NCI-H2081 treated with DMSO at 0.1 percent for 48 hours (cell line): ENCODE results near the gene NKAIN1.
A peak's percentile ranks its signal among the peaks of the same experiment; 100 is the strongest.

Experiments used
- DNase-seq: peaks from one replicate; lab custom pipeline; 2025; lab: John Stamatoyannopoulos, UW

The NKAIN1 gene

DNA sequence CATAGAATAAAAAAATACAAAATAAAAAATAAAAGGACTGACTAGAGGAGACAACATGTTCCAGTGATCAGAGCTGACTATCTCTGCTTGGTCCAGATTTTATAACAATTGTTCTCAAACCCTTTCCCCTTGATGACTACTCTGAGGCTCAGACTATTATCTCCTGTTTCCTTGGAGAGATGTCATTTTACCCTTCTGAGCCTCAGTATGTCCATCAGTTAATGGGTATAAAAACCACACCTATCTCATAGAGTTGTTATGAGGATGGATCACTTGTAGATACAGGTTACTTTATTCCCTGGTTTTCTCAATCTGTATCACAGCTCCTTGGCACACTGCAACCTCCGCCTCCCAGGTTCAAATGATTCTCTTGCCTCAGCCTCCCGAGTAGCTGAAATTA is 7.0 kb downstream of the NKAIN1 start:
- no peak for DNase-seq

DNA sequence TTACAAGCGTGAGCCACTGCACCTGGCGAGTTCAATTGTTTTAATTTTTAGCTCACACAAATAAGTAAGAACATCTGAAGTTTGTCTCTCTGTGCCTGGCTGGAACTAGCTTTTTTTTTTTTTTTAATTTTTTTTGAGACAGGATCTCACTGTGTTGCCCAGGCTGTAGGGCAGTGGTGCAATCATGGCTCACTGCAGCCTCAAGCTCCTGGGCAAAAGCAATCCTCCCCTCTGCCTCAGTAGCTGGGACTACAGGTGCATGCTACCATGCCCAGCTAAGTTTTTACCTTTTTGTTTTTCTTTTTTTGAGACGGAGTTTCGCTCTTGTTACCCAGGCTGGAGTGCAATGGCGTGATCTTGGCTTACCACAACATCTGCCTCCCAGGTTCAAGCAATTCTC is 7.9 kb downstream of the NKAIN1 start:
- no peak for DNase-seq

DNA sequence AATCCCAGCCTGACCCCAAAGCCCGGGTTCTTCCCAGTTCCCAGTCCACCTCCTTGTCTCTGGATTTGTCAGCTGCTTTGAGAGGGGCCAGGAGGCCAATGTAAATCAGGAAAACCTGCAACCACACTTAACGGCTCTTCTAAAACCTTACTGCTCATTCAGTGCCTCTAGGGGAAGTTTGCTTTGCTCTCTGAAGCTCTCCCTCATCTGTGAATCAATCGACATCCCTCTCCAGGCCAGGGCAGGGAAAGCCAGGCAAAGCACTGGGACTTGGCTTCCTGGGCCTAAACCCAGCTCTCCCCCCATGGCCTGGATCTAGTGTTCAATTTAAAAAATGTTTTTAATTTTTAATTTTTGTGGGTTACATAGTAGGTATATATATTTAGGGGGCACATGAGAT is 9.3 kb downstream of the NKAIN1 start:
- DNase-seq = no peak

DNA sequence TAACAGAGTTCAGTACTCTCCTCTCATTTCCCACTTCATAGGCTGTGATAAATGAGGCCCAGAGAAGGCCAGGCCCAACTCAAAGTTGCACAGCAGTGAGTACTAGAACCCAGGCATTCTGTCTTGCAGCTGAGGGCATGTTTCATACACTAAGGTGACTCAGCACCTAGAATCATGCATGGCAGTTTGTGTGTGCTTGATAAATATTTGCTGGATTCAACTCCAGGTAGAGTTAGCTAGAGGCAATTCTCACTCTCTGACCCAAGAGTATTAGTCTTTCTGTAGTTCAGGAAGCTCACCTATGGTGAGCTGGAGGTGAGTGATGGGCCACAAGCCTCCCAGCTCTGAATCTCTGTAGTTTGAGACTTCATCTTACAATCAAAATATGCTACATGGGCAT is 10.7 kb downstream of the NKAIN1 start:
- no peak for DNase-seq

- DNase-seq = no peak
These were observed 11.7 kb downstream of the NKAIN1 start for GRCh38 chr1:31227891-31228568.

- DNase-seq = no peak
These were observed 15.6 kb downstream of the NKAIN1 start for GRCh38 chr1:31224068-31224467.

DNA sequence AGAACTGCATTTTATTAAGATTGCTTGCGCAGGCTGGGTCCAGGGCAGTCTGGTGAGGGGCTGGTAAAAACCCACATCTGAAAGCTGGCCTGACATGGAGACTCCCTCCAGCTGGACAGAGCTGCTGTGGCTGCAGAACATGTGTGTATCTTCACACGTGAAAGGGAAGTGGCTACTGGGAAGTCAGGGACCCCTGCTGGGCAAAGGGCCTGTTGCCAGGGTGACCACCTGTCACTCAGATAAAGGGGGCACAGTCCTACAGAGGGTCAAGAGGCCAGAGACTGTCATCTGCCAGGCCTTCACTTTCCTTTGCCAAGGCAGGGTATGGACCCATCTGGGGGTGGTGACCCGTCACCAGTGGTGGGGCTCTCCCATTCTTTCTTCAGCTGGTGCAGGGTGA is 17.5 kb downstream of the NKAIN1 start:
- DNase-seq = no peak

DNA sequence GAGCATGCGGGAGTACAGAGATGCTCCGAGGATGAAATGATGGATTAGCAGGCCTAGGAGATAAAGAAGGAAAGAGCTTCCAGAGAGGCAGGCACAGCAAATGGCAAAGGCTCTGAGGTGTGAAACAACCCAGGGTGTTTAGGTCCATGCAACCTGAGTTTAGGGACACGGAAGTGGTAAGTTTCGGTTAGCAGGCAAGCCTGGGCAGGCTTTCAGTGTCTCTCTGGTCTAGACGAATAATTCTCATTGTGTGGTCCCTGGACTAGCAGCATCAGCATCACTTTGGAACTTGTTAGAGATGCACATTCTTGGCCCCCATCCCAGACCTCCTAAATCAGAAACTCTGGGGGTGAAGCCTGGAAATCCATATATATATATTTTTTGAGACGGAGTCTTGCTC is 18.6 kb downstream of the NKAIN1 start:
- no peak for DNase-seq

DNA sequence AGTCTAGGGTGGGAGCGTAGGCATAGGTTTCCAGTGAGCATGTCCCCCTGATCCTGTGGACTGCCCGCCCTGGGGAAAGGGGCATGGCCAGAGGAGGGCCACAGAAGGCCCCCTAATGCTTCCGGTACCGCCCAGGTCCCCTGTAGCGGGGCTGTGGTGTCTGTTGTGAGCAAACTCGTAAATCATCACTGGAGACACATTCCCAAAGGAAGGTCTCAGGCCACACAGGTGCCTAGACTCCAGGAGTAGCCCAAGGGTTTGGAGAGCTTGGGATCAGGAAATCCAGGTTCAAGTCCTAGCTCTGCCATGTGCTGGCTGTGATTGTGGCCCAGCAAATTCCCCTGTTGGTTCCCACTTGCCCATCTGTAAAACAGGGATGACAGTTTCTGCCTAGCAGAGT is 20.2 kb downstream of the NKAIN1 start:
- DNase-seq = no peak

- DNase-seq = no peak
These were observed 21.0 kb downstream of the NKAIN1 start for GRCh38 chr1:31218705-31219104.

DNA sequence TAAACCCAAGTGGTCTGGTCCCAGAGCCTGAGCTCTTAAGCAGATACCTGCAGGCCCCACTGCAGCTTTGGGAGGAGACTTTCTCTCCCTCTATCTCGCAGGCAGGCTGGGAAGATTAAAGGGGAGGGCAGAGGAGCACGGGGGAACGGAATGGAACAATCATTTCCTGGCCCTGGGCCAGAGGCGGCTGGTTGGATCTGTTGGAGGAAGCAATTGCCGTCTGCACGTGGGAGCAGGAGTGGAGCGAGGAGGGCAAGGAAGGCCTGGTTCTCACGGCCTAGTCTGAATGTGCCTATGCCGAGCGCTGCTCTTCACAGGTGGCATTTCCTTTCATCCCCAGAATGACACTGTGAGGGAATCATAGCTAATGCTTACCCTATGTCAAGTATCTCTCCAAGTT is 23.7 kb downstream of the NKAIN1 start:
- DNase-seq = peak; percentile 53

DNA sequence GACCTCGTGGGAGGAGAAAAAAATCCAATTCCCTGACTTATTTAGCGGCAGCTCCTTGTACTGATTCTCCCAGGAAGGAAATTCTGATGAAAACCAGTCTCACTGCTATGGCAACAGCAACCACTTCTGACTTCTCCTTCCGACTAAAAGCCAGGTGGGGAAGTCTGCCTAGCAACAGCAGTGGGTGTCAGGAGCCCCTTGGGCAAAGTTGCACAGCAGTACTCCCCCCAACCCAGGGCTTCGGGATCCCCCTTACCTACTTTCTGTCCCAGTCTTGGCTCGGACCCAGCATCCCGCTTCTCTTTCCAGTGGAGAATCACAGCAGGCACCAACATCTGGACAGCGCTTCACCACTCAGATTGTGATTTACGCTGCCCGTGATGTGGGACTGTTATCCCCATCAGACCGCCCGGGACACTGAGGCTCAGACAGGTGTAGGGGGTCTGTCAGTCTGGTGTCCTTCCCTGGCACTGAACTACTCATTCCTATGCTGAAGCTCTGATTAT is 24.6 kb downstream of the NKAIN1 start:
- no peak for DNase-seq

GRCh38 chr1:31214316-31215064 is 25.2 kb downstream of the NKAIN1 start:
- DNase-seq = no peak

- no peak for DNase-seq
These were observed 31.2 kb downstream of the NKAIN1 start for GRCh38 chr1:31208361-31208945.

GRCh38 chr1:31207569-31207968 is 32.1 kb downstream of the NKAIN1 start:
- no peak for DNase-seq

GRCh38 chr1:31207046-31207445 is 32.6 kb downstream of the NKAIN1 start:
- DNase-seq = no peak

GRCh38 chr1:31203215-31203614 is 36.5 kb downstream of the NKAIN1 start:
- DNase-seq = no peak

DNA sequence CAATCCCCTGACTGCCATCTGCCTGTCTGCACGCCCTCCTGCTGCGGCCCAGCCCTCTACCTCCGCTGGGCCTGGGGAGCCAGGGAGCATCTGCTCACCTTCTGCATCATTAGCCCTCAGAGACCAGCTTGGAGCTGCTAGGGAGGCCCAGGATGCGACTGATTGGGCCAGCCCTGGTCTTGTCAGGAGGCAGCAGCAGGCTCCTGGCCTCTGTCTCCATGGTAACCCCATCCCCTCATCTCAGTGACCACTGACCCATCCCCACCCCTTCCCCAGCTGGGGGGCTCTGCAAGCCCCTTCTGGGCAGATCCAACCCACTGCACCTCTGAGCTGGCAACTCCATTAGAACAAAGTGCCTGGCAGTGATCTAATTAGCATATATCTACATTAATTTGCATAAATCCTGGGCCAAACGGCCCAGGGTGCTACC is 37.7 kb downstream of the NKAIN1 start:
- no peak for DNase-seq

GRCh38 chr1:31199949-31200348 is 39.7 kb downstream of the NKAIN1 start:
- DNase-seq = no peak

DNA sequence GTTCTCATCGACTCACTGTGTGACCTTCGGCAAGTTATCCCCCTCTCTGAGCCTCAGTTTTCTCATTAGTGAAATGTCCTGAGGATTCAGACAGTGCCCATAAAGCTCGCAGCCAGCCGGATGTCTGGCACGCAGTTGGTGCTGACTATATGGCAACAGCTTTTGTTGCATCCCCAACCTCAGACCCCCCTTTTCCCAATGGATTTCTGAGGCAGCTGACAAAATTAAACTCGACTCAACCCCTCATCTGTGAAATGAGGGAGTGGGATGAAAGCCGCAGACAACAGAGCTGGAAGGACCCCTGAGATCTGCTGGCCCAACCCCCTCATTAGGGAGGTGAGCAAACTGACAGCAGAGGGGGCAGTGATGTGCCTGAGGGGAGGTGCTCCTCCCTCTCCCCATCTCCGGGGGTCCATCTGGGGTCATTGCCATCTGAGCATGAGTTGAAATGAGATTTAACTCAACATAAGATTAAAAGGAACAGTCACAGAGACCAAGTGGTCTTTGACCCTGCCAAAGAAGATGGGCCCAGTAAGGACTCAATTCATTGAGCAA is 40.4 kb downstream of the NKAIN1 start:
- no peak for DNase-seq

DNA sequence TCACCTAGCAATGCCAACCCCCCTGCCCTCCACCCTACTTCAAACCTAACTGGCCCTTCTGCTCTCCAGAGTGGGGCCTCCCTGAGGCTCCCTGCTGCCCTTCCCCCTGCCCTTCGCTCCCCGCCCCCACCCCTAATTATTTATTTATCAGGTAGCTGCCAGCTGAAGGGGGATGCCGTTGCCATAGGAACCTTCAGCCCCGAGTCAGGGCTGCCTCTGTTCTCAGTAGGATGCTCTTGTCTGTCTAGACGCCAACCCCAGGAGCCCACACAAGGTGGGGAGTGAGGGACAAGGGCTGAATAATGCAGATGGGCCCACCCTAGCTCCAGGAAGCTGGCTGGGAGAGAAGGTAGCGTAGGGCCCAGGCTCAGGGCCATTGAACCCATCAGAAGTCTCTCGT is 41.1 kb downstream of the NKAIN1 start:
- no peak for DNase-seq

DNA sequence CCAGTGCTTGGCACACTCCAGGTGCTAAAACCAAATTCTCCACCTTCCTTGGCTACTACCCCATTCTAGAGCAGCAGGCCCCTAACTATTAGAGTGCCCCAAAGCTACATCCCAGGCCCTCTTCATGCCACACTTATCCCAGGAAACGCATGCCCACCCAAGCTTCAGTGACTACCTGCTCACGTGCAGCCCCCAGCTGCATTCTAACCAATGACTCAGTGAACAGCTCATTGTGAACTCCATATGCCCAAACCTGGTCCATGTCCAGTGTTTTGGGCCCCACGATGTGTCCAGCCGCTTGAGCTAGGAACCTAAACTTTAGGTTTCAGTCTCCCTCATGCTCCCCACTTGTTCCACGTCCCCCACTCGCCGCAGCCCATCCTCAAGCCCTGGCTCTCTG is 41.5 kb downstream of the NKAIN1 start:
- no peak for DNase-seq

DNA sequence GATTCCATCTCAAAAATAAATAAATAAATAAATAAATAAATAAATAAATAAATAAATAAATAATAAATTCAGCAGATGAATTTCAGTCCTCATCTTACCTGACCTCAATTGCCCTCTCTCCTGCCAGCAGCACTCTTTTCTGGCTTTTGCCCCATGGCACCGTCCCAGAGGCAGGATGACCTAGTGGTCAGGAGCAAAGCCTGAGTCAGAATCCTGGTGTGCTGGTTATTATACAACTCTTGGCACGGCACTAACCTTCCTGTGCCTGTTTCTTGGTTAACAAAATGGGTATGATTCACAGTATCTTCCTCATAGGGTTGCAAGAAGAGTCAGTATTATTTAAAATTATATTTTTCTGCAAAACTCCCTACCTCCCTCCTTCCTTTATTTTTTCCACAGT is 43.0 kb downstream of the NKAIN1 start:
- DNase-seq = no peak
